ENCODE measurements around the gene CLP1.

DNA sequence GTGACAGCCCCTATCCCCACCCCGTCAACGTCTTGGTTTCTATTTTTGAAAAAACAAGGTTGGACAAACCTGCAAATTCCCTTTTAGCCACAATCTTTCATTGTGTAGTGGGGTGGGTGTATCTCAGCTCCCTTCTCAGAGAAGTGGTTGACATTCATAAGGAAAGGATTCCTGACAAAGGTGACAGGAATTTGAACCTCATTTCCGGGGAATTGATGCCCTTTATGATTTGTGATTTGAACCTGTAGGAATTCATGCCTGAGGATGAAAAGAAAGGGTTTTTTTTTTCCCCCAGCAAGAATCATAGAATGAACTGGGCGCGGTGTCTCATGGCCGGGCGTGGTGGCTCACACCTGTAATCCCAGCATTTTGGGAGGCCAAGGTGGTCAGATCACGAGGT, 22.3 kb upstream of the CLP1 start:
- TF ChIP-seq POLR2AphosphoS5 (IDR thresholded peaks at IDR 0.05) (no peak), POLR2A (IDR thresholded peaks at IDR 0.05) (no peak)
- TF ChIP-seq, protein P1, sequence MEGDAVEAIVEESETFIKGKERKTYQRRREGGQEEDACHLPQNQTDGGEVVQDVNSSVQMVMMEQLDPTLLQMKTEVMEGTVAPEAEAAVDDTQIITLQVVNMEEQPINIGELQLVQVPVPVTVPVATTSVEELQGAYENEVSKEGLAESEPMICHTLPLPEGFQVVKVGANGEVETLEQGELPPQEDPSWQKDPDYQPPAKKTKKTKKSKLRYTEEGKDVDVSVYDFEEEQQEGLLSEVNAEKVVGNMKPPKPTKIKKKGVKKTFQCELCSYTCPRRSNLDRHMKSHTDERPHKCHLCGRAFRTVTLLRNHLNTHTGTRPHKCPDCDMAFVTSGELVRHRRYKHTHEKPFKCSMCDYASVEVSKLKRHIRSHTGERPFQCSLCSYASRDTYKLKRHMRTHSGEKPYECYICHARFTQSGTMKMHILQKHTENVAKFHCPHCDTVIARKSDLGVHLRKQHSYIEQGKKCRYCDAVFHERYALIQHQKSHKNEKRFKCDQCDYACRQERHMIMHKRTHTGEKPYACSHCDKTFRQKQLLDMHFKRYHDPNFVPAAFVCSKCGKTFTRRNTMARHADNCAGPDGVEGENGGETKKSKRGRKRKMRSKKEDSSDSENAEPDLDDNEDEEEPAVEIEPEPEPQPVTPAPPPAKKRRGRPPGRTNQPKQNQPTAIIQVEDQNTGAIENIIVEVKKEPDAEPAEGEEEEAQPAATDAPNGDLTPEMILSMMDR (IDR thresholded peaks at IDR 0.05) = no peak

Data from upper lobe of left lung (tissue), 4 donors.